Neural cell (in vitro differentiated cells): ENCODE results near the gene SNPH.

Source experiments
- CTCF ChIP-seq: fragments of 450-650 bp; IDR thresholded peaks from 2 replicates; pipeline ENCODE4 v1.5.1; 2014; ENCODE audit warnings: antibody characterized with exemption, mild to moderate bottlenecking, moderate library complexity; ENCODE audit not compliant: poor library complexity, severe bottlenecking
- MXI1 ChIP-seq: fragments of 450-650 bp; conservative IDR thresholded peaks from 2 replicates; pipeline ENCODE4 v1.6.1; 2014; ENCODE audit warnings: antibody characterized with exemption, mild to moderate bottlenecking; ENCODE audit not compliant: poor library complexity, severe bottlenecking

- no peak for TF ChIP-seq CTCF
- no peak for TF ChIP-seq MXI1
Observed at GRCh38 chr20:1283522-1284510, 17.7 kb downstream of the SNPH start.
